GM19463 (cell line): ENCODE data around the gene SDSL.

Source experiments
- ATAC-seq: cut with Tn5 transposase; IDR thresholded peaks from one replicate; pipeline ENCODE4 v1.9.1; 2021; ENCODE audit warnings: mild to moderate bottlenecking, moderate library complexity; ENCODE audit not compliant: unreplicated experiment

The SDSL gene

GRCh38 chr12:113466454-113467141 is 44.4 kb downstream of the SDSL start:
- no peak for ATAC-seq

- no peak for ATAC-seq
Measured at GRCh38 chr12:113467142-113467501, 44.9 kb downstream of the SDSL start.

GRCh38 chr12:113467502-113468364 is 45.6 kb downstream of the SDSL start:
- ATAC-seq, result no peak

GRCh38 chr12:113468365-113469223 is 46.4 kb downstream of the SDSL start:
- ATAC-seq, result no peak

GRCh38 chr12:113469224-113469948 is 47.2 kb downstream of the SDSL start:
- no peak for ATAC-seq

GRCh38 chr12:113469949-113470743 is 48.0 kb downstream of the SDSL start:
- no peak for ATAC-seq

- no peak for ATAC-seq
Measured at GRCh38 chr12:113470871-113471618, 48.9 kb downstream of the SDSL start.

- ATAC-seq, result no peak
Measured at GRCh38 chr12:113471619-113472171, 49.5 kb downstream of the SDSL start, which contains the start of gene LHX5. LHX5 (minus strand) TSS chr12:113471871; CDS start chr12:113471498, 373 bp downstream.

- no peak for ATAC-seq
Measured at GRCh38 chr12:113472191-113473121, 50.3 kb downstream of the SDSL start.

- ATAC-seq, result no peak
Measured at GRCh38 chr12:113473400-113473799, 51.2 kb downstream of the SDSL start.

- ATAC-seq, result no peak
Measured at GRCh38 chr12:113473942-113474341, 51.8 kb downstream of the SDSL start.

GRCh38 chr12:113474635-113475436 is 52.7 kb downstream of the SDSL start:
- ATAC-seq, result no peak

- no peak for ATAC-seq
Measured at GRCh38 chr12:113475451-113476175, 53.4 kb downstream of the SDSL start.

- ATAC-seq, result no peak
Measured at GRCh38 chr12:113476176-113476986, 54.2 kb downstream of the SDSL start.

- no peak for ATAC-seq
Measured at GRCh38 chr12:113477171-113477841, 55.1 kb downstream of the SDSL start.
